ENCODE measurements around the gene TRPM7. TPM values are rescaled to one million over a fixed set of nuclear protein-coding genes. Genes with fewer than 3 reads are reported as not detected.
"Not testable (repeated sequence)": the region's sequence is repeated elsewhere in the genome, so short reads cannot be mapped to it uniquely, and the experiment has no call there.

The TRPM7 gene
- total RNA-seq, 1 donor from 2014 or later: 39.4 TPM

GRCh38 chr15:50573842-50574241 is 112.8 kb downstream of the TRPM7 start:
- H3K27ac Mint-ChIP-seq; DNase-seq; H3K4me1 Mint-ChIP-seq; intact Hi-C loops (cut with micrococcal nuclease); H3K9me3 Mint-ChIP-seq; H3K4me3 Mint-ChIP-seq; H3K27me3 Mint-ChIP-seq: not testable (repeated sequence)
- H3K36me3 Mint-ChIP-seq (ENCODE audit: low read depth): peaks cover 56% of the 10 kb centered on the region

- DNase-seq: no peak
- no peak overlapping the region for H3K4me3 Mint-ChIP-seq
- H3K27ac Mint-ChIP-seq: peak overlapping the region; percentile 87
- peaks cover 13% of the 10 kb centered on the region for H3K4me1 Mint-ChIP-seq
- intact Hi-C loops (cut with micrococcal nuclease): loop anchor here (5.0 to 10.0 kb wide), 4 partner anchors 76 to 344 kb away; partner anchors contain the start of gene AP4E1
- H3K27me3 Mint-ChIP-seq: no peaks in the 10 kb centered on the region
- H3K36me3 Mint-ChIP-seq (ENCODE audit: low read depth): peaks cover 49% of the 10 kb centered on the region
- H3K9me3 Mint-ChIP-seq: peaks cover 3% of the 10 kb centered on the region
Observed at GRCh38 chr15:50563756-50564155, 122.8 kb downstream of the TRPM7 start.

GRCh38 chr15:50562735-50563640 is 123.6 kb downstream of the TRPM7 start:
- peak overlapping the region; percentile 29 for H3K4me3 Mint-ChIP-seq

GRCh38 chr15:50558012-50558411 is 128.6 kb downstream of the TRPM7 start:
- peaks cover 2% of the 10 kb centered on the region for H3K9me3 Mint-ChIP-seq
- peaks cover 35% of the 10 kb centered on the region for H3K36me3 Mint-ChIP-seq (ENCODE audit: low read depth)
- no peaks in the 10 kb centered on the region for H3K27me3 Mint-ChIP-seq
- H3K27ac Mint-ChIP-seq: peak overlapping the region; percentile 79
- H3K4me3 Mint-ChIP-seq: no peak overlapping the region
- no peak for DNase-seq
- intact Hi-C loops (cut with micrococcal nuclease): no loop called here
- H3K4me1 Mint-ChIP-seq: peaks cover 20% of the 10 kb centered on the region

More at GRCh38 chr15:50562735-50563640, 123.6 kb downstream of the TRPM7 start:
- Mint-ChIP-seq H3K4me1 (peaks cover 13% of the 10 kb centered on the region), H3K27me3 (no peaks in the 10 kb centered on the region), H3K36me3 (ENCODE audit: low read depth) (peaks cover 44% of the 10 kb centered on the region), H3K27ac (peak overlapping the region; percentile 87), H3K9me3 (peaks cover 3% of the 10 kb centered on the region)
- DNase-seq: peak; percentile 76
- intact Hi-C loops (cut with micrococcal nuclease): loop anchor here (5.0 to 10.0 kb wide), 4 partner anchors 76 to 344 kb away; partner anchors contain the start of gene AP4E1

GRCh38 chr15:50556642-50557371 is 129.8 kb downstream of the TRPM7 start:
- DNase-seq: no peak
- peaks cover 15% of the 10 kb centered on the region for H3K4me1 Mint-ChIP-seq
- peak overlapping the region; percentile 73 for H3K27ac Mint-ChIP-seq
- H3K27me3 Mint-ChIP-seq: no peaks in the 10 kb centered on the region
- H3K36me3 Mint-ChIP-seq (ENCODE audit: low read depth): peaks cover 27% of the 10 kb centered on the region
- H3K4me3 Mint-ChIP-seq: peak overlapping the region; percentile 51
- intact Hi-C loops (cut with micrococcal nuclease): no loop called here
- H3K9me3 Mint-ChIP-seq: peaks cover 2% of the 10 kb centered on the region

DNA sequence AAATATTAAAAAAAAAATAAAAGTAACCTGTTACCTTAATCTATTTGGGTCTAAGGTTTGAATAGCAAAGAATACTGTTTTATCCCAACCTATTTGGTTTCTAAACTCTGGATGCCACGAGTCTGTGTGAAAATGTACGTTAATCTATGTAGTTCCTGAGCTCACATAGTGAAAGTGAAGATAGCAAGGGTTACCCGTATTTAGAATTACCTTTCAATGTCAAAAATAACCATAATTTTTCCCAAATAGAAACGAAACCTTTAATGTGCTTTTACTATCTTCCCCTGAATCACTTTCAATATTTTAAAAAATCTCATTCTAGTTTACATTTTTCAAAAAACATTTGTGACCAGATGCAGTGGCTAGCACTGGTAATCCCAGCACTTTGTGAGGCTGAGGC is 134.4 kb downstream of the TRPM7 start:
- peaks cover 2% of the 10 kb centered on the region for H3K9me3 Mint-ChIP-seq
- intact Hi-C loops (cut with micrococcal nuclease): no loop called here
- no peak for DNase-seq
- H3K36me3 Mint-ChIP-seq (ENCODE audit: low read depth): peaks cover 13% of the 10 kb centered on the region
- no peak overlapping the region for H3K4me3 Mint-ChIP-seq
- peaks cover 9% of the 10 kb centered on the region for H3K4me1 Mint-ChIP-seq
- H3K27ac Mint-ChIP-seq: no peak overlapping the region
- H3K27me3 Mint-ChIP-seq: no peaks in the 10 kb centered on the region

DNA sequence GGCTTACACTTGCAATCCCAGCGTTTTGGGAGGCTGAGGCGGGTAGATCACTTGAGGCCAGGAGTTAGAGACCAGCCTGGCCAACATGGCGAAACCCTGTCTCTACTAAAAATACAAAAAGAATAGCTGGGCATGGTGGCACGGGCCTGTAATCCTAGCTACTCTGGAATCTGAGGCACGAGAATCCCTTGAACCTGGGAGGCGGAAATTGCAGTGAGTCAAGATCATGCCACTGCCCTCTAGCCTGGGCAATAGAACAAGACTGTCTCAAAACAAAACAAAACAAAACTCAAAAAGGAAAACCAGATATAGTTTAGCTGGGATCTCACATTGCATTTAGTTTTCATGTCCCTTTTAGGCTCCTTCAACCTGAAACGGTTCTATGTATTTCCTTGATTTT is 137.3 kb downstream of the TRPM7 start:
- peaks cover 3% of the 10 kb centered on the region for H3K36me3 Mint-ChIP-seq (ENCODE audit: low read depth)
- no peaks in the 10 kb centered on the region for H3K9me3 Mint-ChIP-seq
- no peak overlapping the region for H3K27ac Mint-ChIP-seq
- DNase-seq: no peak
- H3K27me3 Mint-ChIP-seq: peaks cover 5% of the 10 kb centered on the region
- no peak overlapping the region for H3K4me3 Mint-ChIP-seq
- no peaks in the 10 kb centered on the region for H3K4me1 Mint-ChIP-seq
- intact Hi-C loops (cut with micrococcal nuclease): no loop called here

GRCh38 chr15:50546566-50546965 is 140.0 kb downstream of the TRPM7 start, which contains the start of gene USP50:
Gene USP50, minus strand, starts transcription at chr15:50546666. Its CDS starts 141 bp downstream, at chr15:50546525.
- Mint-ChIP-seq H3K9me3 (no peaks in the 10 kb centered on the region), H3K27me3 (peaks cover 5% of the 10 kb centered on the region), H3K36me3 (ENCODE audit: low read depth) (no peaks in the 10 kb centered on the region), H3K4me1 (no peaks in the 10 kb centered on the region), H3K4me3 (no peak within 1 kb of the TSS), H3K27ac (no peak within 1 kb of the TSS)
- no peak for DNase-seq
- intact Hi-C loops (cut with micrococcal nuclease): no loop called here

DNA sequence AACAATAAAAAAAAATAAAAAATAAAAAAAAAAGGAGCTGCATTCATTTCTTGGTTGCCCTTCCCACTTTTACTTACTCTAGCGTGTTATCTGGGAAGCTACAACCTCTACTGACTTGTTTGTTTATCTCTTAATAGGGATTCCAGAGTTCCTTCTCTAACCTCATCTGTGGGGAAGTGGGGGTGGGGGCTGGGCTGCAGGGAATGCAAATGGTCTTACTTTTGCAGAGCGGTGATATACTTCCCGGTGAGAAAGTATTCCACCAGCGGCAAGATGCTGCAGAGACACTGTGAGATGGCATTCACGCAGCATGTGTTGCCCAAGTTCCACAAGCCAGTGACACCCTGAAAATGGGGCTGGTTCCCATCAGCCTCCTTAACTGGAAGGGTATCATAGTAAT is 142.2 kb downstream of the TRPM7 start:
- Mint-ChIP-seq H3K36me3 (ENCODE audit: low read depth) (no peaks in the 10 kb centered on the region), H3K4me1 (no peaks in the 10 kb centered on the region), H3K27ac (no peak overlapping the region), H3K4me3 (no peak overlapping the region), H3K27me3 (peaks cover 10% of the 10 kb centered on the region), H3K9me3 (no peaks in the 10 kb centered on the region)
- intact Hi-C loops (cut with micrococcal nuclease): no loop called here
- no peak for DNase-seq

DNA sequence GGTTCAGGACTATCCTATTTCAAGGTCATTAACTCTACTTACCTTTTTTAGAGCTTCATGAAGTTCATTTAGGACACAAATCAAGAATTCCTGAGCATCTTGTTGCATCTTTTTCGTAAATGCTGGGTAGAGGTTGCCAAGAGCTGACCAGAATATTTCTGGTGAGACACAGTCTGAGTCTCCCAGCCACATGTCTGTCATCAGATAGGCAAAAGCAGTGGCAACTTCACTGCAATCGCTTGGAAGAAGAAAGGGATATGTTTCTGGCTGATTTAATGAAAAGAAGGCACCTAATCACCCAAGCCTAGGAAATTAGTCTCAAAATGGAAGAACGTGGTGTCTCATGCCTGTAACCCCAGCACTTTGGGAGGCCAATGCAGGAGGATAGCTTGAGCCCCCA is 143.0 kb downstream of the TRPM7 start:
- intact Hi-C loops (cut with micrococcal nuclease): no loop called here
- Mint-ChIP-seq H3K4me3 (no peak overlapping the region), H3K27me3 (peaks cover 10% of the 10 kb centered on the region), H3K9me3 (no peaks in the 10 kb centered on the region), H3K4me1 (no peaks in the 10 kb centered on the region), H3K27ac (no peak overlapping the region), H3K36me3 (ENCODE audit: low read depth) (no peaks in the 10 kb centered on the region)
- DNase-seq: no peak

DNA sequence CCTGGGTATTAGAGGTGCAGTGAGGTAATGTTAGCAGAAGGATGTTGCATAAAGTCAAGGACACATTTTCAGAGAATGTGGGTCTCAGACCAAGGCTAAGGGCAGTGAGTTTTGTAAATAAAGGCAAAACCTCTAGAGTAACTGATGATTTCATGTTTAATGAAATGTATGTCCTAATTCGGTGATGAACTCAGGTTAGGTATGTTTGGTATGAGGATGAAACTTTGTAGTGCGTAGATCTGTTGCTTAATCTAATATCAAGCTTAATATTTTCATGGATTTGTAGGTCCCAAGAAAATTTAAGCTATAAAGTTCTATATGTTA is 143.7 kb downstream of the TRPM7 start:
- H3K36me3 Mint-ChIP-seq (ENCODE audit: low read depth): no peaks in the 10 kb centered on the region
- intact Hi-C loops (cut with micrococcal nuclease): no loop called here
- no peaks in the 10 kb centered on the region for H3K4me1 Mint-ChIP-seq
- H3K4me3 Mint-ChIP-seq: no peak overlapping the region
- DNase-seq: no peak
- peaks cover 11% of the 10 kb centered on the region for H3K27me3 Mint-ChIP-seq
- H3K27ac Mint-ChIP-seq: no peak overlapping the region
- H3K9me3 Mint-ChIP-seq: no peaks in the 10 kb centered on the region

- H3K4me3 Mint-ChIP-seq: no peak overlapping the region
- H3K27ac Mint-ChIP-seq: no peak overlapping the region
- H3K9me3 Mint-ChIP-seq: no peaks in the 10 kb centered on the region
- peaks cover 2% of the 10 kb centered on the region for H3K4me1 Mint-ChIP-seq
- no peak for DNase-seq
- peaks cover 8% of the 10 kb centered on the region for H3K27me3 Mint-ChIP-seq
- no peaks in the 10 kb centered on the region for H3K36me3 Mint-ChIP-seq (ENCODE audit: low read depth)
- intact Hi-C loops (cut with micrococcal nuclease): no loop called here
Observed at GRCh38 chr15:50531766-50532165, 154.8 kb downstream of the TRPM7 start.

- peaks cover 7% of the 10 kb centered on the region for H3K27me3 Mint-ChIP-seq
- intact Hi-C loops (cut with micrococcal nuclease): no loop called here
- H3K36me3 Mint-ChIP-seq (ENCODE audit: low read depth): no peaks in the 10 kb centered on the region
- no peaks in the 10 kb centered on the region for H3K9me3 Mint-ChIP-seq
- peaks cover 2% of the 10 kb centered on the region for H3K4me1 Mint-ChIP-seq
- DNase-seq: no peak
- H3K27ac Mint-ChIP-seq: no peak overlapping the region
- H3K4me3 Mint-ChIP-seq: no peak overlapping the region
Observed at GRCh38 chr15:50531163-50531562, 155.4 kb downstream of the TRPM7 start.

GRCh38 chr15:50523851-50524251 is 162.7 kb downstream of the TRPM7 start:
- H3K4me3 Mint-ChIP-seq: no peak overlapping the region
- H3K4me1 Mint-ChIP-seq: no peaks in the 10 kb centered on the region
- H3K27me3 Mint-ChIP-seq: peaks cover 3% of the 10 kb centered on the region
- no peaks in the 10 kb centered on the region for H3K36me3 Mint-ChIP-seq (ENCODE audit: low read depth)
- intact Hi-C loops (cut with micrococcal nuclease): no loop called here
- H3K9me3 Mint-ChIP-seq: no peaks in the 10 kb centered on the region
- H3K27ac Mint-ChIP-seq: no peak overlapping the region
- DNase-seq: no peak

All from activated CD4-positive, alpha-beta T cell treated with anti-CD3 and anti-CD28 coated beads, Interleukin-2, amount 10 ng/mL, durations not matched to agents 24 days and 14 days (primary cell).